Lower lobe of right lung (tissue), 2 donors: ENCODE measurements around the gene MYCL. TPM values are rescaled to one million over a fixed set of nuclear protein-coding genes. Genes with fewer than 3 reads are reported as not detected.

ENCODE experiments used
- ATAC-seq, 2 donors: fragments of 200-7000 bp; cut with Tn5 transposase; one replicate each; pipeline ENCODE4 v1.9.1; 2020 to 2022; ENCODE audit warnings: mild to moderate bottlenecking in 2 of 2, moderate library complexity in 2 of 2
- DNase-seq: peaks from one replicate; pipeline ENCODE4 v3.0.0-alpha.2; 2020
- H3K27ac ChIP-seq: fragments of 200-600 bp; one replicate; pipeline ENCODE4 v1.8.0; 2022
- H3K27me3 ChIP-seq: fragments of 200-600 bp; one replicate; pipeline ENCODE4 v1.8.0; 2022; ENCODE audit warnings: low read depth
- H3K36me3 ChIP-seq: fragments of 200-600 bp; one replicate; pipeline ENCODE4 v1.8.0; 2022; ENCODE audit warnings: mild to moderate bottlenecking
- H3K4me1 ChIP-seq: fragments of 200-600 bp; one replicate; pipeline ENCODE4 v1.8.0; 2022
- H3K4me3 ChIP-seq: fragments of 200-600 bp; one replicate; pipeline ENCODE4 v1.8.0; 2022; ENCODE audit warnings: mild to moderate bottlenecking
- H3K9me3 ChIP-seq: fragments of 200-600 bp; one replicate; pipeline ENCODE4 v1.8.0; 2022
- CTCF ChIP-seq: fragments of 200-600 bp; IDR thresholded peaks from one replicate; pipeline ENCODE4 v1.8.0; 2022; ENCODE audit warnings: antibody characterized with exemption, mild to moderate bottlenecking
- intact Hi-C: fragments of 100-400 bp; cut with DNase I; formaldehyde crosslinking; loops from one replicate; pipeline ENCODE4 v1.11.0; 2022
- total RNA-seq: library from RNA; stranded (reverse); fragmentation: NEBNext Ultra II Directional; extraction: Animal tissue kit (Norgen Biotek cat#: 25700); gene quantifications from one replicate; pipeline ENCODE4 v1.2.1, GENCODE V29; 2021
- donor health status: DM: no; HTN: yes; CAD: no; lungs with severe emphysema.

The MYCL gene
- total RNA-seq, 1 donor from 2014 or later, result 3.9 TPM

GRCh38 chr1:39846796-39847195 lies 54.9 kb downstream of the MYCL start:
- ATAC-seq, result no peak
- Histone ChIP-seq H3K27ac (no peak overlapping the region), H3K4me3 (no peak overlapping the region), H3K27me3 (no peaks in the 10 kb centered on the region), H3K9me3 (no peaks in the 10 kb centered on the region), H3K4me1 (peaks cover 30% of the 10 kb centered on the region), H3K36me3 (peaks cover 52% of the 10 kb centered on the region)
- intact Hi-C loops, result no loop called here
- DNase-seq, result no peak
- TF ChIP-seq CTCF, result no peak

GRCh38 chr1:39845569-39846566 lies 55.8 kb downstream of the MYCL start:
- intact Hi-C loops, result no loop called here
- no peak for TF ChIP-seq CTCF
- DNase-seq (peak; percentile 85), ATAC-seq (peak; percentile 92 to 96)
- Histone ChIP-seq H3K36me3 (peaks cover 61% of the 10 kb centered on the region), H3K4me1 (peaks cover 30% of the 10 kb centered on the region), H3K27me3 (no peaks in the 10 kb centered on the region), H3K9me3 (no peaks in the 10 kb centered on the region), H3K4me3 (no peak overlapping the region), H3K27ac (peak overlapping the region; percentile 19)

Other genes with a start within 250 kb of the MYCL start
- not detected for gene NT5C1A, start 229.8 kb downstream of the MYCL start, total RNA-seq
- gene HPCAL4, start 210.5 kb downstream of the MYCL start, total RNA-seq, result 0.41 TPM
- 34.6 TPM for gene PPIE, start 163.0 kb downstream of the MYCL start, total RNA-seq
- gene OXCT2, start 130.6 kb downstream of the MYCL start, total RNA-seq, result 0.47 TPM
- 1.7 TPM for gene BMP8B, start 113.1 kb downstream of the MYCL start, total RNA-seq
- 12.3 TPM for gene TRIT1, start 18.4 kb downstream of the MYCL start, total RNA-seq
- 110 TPM for gene MFSD2A, start 53.2 kb upstream of the MYCL start, total RNA-seq
- 365 TPM for gene CAP1, start 138.8 kb upstream of the MYCL start, total RNA-seq
- 195 TPM for gene PPT1, start 195.3 kb upstream of the MYCL start, total RNA-seq